ENCODE data around the gene HINFP. TPM values are rescaled to one million over a fixed set of nuclear protein-coding genes. Genes with fewer than 3 reads are reported as not detected.

The HINFP gene
- total and polyA plus RNA-seq, 9 of the 15 experiments (the other 6 are each of a cell fraction or from before 2014, with no cell fraction given), result 13.8 to 34.1 (median 22.5) TPM

- Histone ChIP-seq H3K4me2 (ENCODE audit: insufficient read depth, low read length) (peak within 1 kb of the TSS; percentile 96), H3K9ac (ENCODE audit: insufficient read depth in 1 of 2, low read depth in 2 of 2, low read length in 2 of 2) (peak within 1 kb of the TSS; percentile 94 to 96), H2AFZ (ENCODE audit: low read depth, low read length) (peak within 1 kb of the TSS; percentile 95), H3K27me3 (ENCODE audit: control insufficient read depth in 2 of 2, insufficient read depth in 2 of 2, low read length in 2 of 2) (no peaks in the 10 kb centered on the region), H3K36me3 (ENCODE audit: control insufficient read depth, insufficient read depth, low read length) (peaks cover 30% of the 10 kb centered on the region), H3K27ac (ENCODE audit: extremely low read depth, low read depth, low read length) (peak within 1 kb of the TSS; percentile 99), H3K9me3 (replicated peaks; ENCODE audit: control insufficient read depth, insufficient read depth, low read depth, low read length) (no peaks in the 10 kb centered on the region), H3K9me1 (ENCODE audit: control insufficient read depth, insufficient read depth, low read length) (no peaks in the 10 kb centered on the region), H3K79me2 (ENCODE audit: control insufficient read depth, insufficient read depth, low read length) (peaks cover 37% of the 10 kb centered on the region), H3K4me1 (replicated peaks in 1 of 2; ENCODE audit: control insufficient read depth in 2 of 2, insufficient read depth in 2 of 2, low read length in 2 of 2) (peaks cover 36 to 39% of the 10 kb centered on the region in 2 experiments), H3K4me3 (peak within 1 kb of the TSS; percentile 79), H4K20me1 (replicated peaks; ENCODE audit: control insufficient read depth, insufficient read depth, low read length) (no peaks in the 10 kb centered on the region)
- BruUV-seq (replicated peaks), result no TSS peak
- intact Hi-C loops (cut with micrococcal nuclease), result loop anchor here (2.0 to 5.0 kb wide), 6 partner anchors 19 to 221 kb away; partner anchors contain the start of genes HINFP, RPS25, SLC37A4 and TRAPPC4
- peak; percentile 96 for FAIRE-seq
- in situ Hi-C loops (cut with MboI), result loop anchor here (5.0 kb wide), 1 partner anchor 95 kb away; no protein-coding TSS in a partner anchor
- WGBS (ENCODE audit: insufficient coverage, low coverage, missing lambda C conversion rate), result under 1% methylated on average over 32 of the region's 32 CpGs
- ChIA-PET POLR2A (interaction anchor here (0.6 to 1.7 kb wide), 14 partner anchors 8 to 261 kb away, joined by 3 to 11 read pairs (median 4); partner anchors contain the start of genes HMBS and VPS11), CTCF (ENCODE audit: low intra/inter-chr PET ratio) (interaction anchor here (0.7 to 1.4 kb wide), 2 partner anchors 95 to 221 kb away, joined by 3 to 5 read pairs; no protein-coding TSS in a partner anchor)
- ATAC-seq, result peak; percentile 88
- DNase-seq (ENCODE audit: extremely low read depth in 1 of 4, low spot score in 3 of 4), result peak; percentile 60 to 96 (median 74)
- TF ChIP-seq MAFK (IDR thresholded peaks at IDR 0.05; ENCODE audit: low read length), result peak; percentile 27; the same call in 1 of the 2 replicates
- no peak for TF ChIP-seq DDX20 (tag; IDR thresholded peaks at IDR 0.05; ENCODE audit: low read depth)
- no peak for TF ChIP-seq MTA1 (IDR thresholded peaks at IDR 0.05; ENCODE audit: borderline replicate concordance)
- TF ChIP-seq GTF3C2 (IDR thresholded peaks at IDR 0.05; ENCODE audit: borderline replicate concordance, extremely low read depth, insufficient read length), result no peak
- no peak for TF ChIP-seq ZNF280A (IDR thresholded peaks at IDR 0.05; ENCODE audit: low read depth, partially characterized antibody)
- TF ChIP-seq DLX4 (CRISPR knock-in tag; IDR thresholded peaks at IDR 0.05), result no peak
- TF ChIP-seq FOXJ2 (tag; IDR thresholded peaks at IDR 0.05), result peak; percentile 78
- no peak for TF ChIP-seq ZNF217 (CRISPR knock-in tag; IDR thresholded peaks at IDR 0.05)
These were observed 19.5 kb upstream of the HINFP start, which contains the start of gene DPAGT1 for GRCh38 chr11:119101759-119102423. Gene DPAGT1, minus strand, starts transcription at chr11:119101853. Its CDS starts 198 bp downstream, at chr11:119101655.
